Stimulated activated CD8-positive, alpha-beta memory T cell treated with anti-CD3 and anti-CD28 coated beads, Interleukin-12 subunit alpha, Interleukin-12 subunit beta, amount 100 ng/mL, for 4 hours (primary cell): ENCODE results near the gene ZFPL1.

Experiments used
- DNase-seq: peaks from one replicate; pipeline ENCODE4 v3.0.0-alpha.2; 2020; ENCODE audit warnings: low read depth

The ZFPL1 gene

DNA sequence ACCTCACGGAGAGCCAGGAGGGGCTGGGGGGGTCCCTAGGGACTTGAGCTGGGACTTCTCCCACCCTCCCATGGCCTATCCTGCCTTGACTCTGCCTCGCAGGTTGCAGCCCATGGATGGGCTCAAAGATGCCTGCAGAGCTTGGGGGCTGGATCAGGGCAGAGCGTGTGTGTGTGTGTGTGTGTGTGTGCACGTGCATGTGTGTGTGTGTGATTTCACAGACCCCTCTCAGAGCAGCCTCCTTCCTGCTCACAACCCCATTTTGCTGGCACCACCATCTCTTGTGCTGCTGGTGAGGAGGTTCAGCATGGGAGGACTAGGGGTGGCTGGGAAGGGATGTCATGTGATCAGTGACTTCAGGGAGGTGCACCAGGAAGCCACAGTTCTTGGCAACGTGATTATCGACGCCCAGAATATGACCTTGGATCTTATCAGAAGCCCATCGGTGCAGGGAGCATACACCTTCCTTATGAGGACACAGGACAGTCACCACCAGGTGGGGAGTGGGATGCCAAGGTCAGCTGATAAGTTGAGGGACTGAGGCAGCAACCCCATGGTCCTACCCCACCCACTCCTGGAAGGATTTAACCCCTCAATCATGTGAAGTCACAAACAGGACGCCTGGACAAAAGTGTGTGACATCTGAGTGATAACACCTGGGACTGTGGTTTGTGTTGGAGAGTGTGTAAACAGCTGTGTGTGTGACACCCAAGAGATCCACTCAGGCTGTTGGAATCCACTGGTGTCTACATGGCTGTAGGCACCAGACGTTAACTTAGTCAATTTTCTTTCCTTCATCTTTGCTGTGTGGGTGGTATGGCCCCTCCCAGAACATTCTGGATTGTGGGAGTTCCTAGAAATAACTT, 23.8 kb upstream of the ZFPL1 start:
- no peak for DNase-seq

- no peak for DNase-seq
These were observed 23.1 kb upstream of the ZFPL1 start for GRCh38 chr11:65060913-65061408.

DNA sequence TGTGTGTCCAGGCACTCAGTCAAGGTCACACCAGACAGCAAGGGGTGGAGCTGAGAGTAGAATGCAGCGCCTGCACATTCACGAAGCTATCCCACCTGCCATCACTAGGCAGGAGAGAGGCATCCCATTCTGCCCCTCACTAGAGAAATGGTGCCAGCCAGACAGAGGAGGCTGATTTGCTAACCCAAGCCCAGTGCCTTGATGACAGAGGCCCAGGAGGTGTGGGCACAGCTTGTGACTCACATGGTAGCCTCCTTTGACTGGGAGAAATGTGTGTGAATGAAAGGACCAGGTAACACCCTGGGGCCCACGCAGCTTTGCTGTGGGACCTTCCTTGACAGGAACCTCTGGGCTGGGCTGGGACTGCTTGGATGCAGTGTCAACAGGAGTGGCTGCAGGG, 20.5 kb upstream of the ZFPL1 start:
- DNase-seq, result no peak

DNA sequence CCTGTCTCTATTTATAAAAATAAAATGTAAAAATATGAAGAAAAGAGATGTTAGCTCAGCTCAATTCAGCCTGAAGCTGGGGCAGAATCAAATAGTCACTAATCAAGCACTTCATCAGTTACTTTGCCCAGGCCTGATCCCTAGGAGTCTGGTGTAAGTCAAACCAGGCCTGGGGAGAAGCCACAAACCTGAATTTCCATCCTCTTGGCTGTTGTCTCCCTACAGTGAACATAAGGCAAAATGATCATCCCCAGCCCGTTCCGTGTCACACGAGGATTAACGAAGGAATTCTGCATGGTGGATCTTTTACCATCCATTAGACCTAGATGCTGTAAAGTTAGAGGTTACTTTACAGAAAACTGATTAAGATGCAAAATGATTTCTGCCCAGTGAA, 19.2 kb upstream of the ZFPL1 start:
- DNase-seq, result no peak

DNA sequence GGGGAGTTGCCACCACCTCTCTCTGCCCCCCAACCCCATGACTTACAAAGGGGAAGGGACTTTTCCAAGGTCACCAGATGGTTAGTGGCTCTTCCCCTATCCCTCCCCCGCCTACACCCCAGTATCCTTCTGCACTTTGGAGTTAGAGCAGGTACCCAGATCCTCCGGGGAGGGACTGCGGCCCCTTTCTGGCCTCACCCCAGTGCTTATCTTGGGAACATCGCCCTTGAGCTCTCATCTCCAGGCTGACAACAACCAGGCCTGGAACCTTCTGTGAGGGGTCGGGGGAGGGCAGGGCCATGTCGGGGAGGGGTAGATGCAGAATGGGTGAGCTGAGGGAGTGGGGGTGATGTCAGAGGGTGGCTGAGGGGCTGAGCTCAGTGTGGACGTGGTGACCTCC, 18.2 kb upstream of the ZFPL1 start:
- no peak for DNase-seq

DNA sequence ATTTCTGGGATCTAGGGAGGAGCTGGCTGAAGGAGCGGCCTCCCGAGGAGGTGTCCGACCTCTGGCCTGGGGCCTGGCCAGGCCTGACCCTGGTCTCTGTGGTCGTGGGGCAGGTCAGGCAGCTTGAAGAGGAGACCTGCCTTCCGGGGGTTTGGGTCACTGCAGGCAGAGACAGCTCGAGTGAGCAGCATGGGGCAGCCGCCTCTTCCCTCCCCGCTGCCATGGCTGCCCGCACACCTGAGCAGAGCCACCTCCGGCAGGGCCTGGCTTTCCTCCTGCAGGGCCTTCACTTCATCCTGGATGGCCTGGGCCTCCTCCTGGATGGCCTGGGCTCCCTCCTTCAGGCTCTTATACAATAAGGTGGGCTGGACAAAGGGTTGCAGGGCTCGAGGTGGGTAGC, 17.7 kb upstream of the ZFPL1 start:
- DNase-seq, result no peak

DNA sequence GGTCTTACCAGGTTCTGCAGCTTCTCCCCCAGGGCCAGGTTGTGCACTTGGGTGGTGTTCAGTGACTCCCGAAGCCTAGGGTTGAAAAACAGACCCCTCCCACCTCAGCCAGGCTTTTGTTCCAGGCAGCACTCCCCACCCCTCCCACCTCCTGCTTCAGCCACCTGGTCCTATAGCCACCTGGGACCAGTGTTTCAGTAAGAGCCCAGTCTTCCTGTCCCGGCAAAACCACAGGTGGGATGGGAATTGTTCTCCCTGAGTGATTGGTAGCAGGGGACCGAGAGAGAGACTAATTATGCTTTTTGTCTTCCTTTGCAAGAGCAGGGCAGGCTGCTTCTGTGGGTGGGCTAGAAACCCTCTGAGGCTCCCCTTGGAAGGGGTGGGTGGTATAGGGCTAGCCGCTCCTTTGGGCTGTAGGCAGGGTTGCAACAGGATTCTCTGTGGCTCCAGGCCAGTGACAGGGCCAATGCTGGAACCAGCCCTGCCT, 17.2 kb upstream of the ZFPL1 start:
- DNase-seq, result no peak

DNA sequence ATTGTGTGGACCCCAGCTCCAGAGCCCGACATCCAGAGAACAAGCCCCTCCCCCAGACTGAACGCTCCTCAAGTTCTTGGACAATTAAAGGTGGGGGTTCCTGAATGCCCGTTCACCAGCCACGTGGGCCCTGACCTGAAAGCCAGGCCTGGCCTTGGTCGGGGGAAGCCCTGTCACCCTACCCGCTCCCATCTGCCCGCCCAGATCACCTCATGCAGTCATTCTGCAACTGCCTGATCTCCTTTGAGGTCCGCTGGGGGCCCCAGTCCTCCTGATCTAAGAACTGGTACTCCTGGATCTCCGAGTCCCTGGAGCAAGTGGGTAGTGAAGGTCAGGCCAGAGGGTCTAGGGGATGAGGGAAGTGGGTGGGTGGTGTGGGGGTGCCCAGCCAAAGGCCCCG, 16.6 kb upstream of the ZFPL1 start:
- no peak for DNase-seq

DNA sequence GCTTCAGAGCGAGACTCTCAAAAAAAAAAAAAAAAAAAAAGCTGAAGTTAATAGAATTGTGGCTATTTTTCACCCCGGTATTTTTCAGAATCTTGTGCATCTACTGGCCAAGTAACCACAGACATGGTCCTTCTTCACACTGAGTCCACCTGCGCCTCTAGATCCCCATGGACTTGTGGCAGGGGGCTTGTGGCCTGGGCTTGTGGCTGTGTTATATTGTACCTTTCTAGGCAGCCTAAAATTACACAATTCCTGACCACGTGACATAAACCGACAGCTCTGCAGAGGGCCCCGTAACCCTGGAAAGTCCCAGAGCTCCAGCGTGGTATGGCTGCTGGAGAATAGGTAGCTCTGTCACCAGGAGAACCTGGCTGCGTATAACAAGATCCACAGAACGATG, 14.8 kb upstream of the ZFPL1 start:
- no peak for DNase-seq

DNA sequence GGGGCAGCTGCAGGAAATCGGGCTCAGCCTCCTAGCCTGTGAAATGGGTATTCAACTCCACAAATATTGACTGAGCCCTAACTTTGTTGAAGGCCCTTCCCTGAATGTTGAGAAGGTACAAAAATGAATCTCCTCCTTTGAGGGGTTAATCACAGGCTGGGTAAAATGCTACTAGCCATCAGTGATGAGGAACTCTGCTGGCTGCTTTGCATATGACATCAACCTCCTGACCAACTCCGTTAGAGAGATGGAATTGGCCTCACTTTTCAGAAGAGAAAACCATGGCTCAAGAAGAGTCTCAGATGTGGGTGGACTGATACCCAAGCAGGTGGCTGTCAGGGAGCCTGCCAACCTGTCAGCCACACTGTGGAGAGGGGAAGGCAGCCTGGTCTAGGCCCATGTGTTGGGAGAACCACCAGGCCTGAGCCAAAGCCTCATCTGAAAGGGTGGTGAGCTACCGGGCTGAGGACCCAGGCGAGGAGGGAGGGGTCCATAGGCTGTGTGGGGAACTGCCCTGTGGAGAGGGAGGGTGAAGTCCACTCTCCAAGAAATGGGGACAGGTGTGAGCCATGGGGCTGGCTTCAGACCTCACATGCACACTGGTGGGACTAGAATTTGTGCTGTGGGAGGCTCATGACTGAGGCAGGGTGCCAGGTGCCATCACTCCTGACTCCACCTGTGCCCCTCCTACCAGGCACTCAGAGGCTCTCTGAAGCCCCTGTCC, 12.0 kb upstream of the ZFPL1 start:
- DNase-seq, result no peak

- no peak for DNase-seq
These were observed 11.4 kb upstream of the ZFPL1 start for GRCh38 chr11:65072631-65072966.

GRCh38 chr11:65077451-65077850, 6.6 kb upstream of the ZFPL1 start:
- no peak for DNase-seq

DNA sequence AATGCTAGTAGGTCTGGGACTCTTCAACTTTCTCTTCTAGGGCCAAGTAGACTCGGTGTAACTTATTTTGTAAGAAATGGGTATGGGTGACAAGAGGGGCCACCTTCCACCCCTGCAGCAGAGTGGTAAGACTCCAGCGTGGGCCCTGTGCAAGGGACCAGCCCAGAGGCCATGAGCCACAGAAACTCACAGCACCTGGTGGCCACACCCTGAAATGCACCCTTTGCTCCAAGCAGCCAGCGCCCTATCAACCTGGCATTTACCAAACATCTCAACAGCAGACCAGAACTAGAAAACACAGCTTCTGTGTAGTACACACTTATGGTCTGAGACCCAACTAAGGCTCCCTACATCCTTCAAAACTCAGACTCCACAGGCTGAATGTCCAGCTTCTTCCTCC, 5.9 kb upstream of the ZFPL1 start:
- peak; percentile 46 for DNase-seq

GRCh38 chr11:65078786-65079342, 5.2 kb upstream of the ZFPL1 start:
- no peak for DNase-seq

- DNase-seq, result no peak
These were observed 738 bp upstream of the ZFPL1 start for GRCh38 chr11:65083134-65083833.

- DNase-seq, result no peak
These were observed 765 bp downstream of the ZFPL1 start for GRCh38 chr11:65084598-65085375.

DNA sequence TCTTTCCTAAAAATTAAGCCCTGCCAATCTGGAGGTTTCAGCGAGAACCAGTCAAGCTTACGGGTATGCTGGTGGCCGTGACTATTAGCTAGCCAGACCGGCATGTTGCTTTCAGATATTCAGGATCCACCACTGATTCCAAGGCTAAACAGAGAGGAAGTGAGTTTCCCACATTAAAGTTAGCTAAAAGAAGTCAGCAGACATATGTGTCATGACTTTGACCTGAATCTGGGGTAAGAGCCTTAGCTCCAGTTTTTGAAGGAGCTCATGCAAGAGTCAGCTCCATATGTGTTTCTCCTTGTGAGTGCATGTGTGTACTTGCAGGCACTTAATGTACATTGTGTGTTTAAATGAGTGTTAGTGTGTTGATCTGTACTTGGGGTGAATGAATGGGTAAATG, 1.4 kb downstream of the ZFPL1 start:
- DNase-seq, result no peak

- DNase-seq, result no peak
These were observed 2.8 kb downstream of the ZFPL1 start for GRCh38 chr11:65086809-65087208.

DNA sequence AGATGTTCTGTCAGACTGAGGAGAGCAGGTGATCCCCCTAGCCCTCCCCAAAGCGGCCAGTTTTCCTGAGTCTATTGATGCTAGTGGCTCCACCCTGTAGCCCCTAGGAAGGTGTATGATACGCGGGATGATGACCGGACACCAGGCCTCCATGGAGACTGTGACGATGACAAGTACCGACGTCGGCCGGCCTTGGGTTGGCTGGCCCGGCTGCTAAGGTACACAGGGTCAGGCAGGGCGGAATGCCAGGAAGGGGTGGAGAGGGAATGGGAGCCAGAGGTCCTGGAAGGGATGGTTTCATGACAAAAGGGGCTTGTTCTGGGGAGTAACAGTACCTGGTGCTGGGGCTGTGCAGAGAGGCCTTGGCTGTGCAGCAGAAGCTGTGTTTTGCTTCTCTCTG, 3.2 kb downstream of the ZFPL1 start:
- no peak for DNase-seq

- DNase-seq, result no peak
These were observed 3.8 kb downstream of the ZFPL1 start for GRCh38 chr11:65087827-65088226.

GRCh38 chr11:65089621-65090020, 5.6 kb downstream of the ZFPL1 start:
- DNase-seq, result no peak

DNA sequence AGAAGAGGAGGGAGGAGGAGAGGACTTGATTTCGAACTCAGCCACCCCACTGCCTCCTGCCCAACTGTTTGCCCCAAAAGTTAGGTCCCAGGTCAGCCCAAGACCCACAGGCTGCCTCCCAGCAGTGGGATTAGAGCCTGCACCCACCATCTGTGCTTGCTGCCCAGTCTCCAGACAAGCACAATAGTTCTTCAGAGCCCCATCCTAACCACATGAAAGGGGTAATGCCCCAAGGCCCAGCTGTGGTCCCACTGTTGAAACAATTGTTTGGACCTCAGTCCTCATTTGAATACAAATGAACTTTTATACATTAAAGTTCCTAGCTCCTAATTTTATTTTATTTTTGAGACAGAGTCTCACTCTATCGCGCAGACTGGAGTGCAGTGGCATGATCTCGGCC, 6.6 kb downstream of the ZFPL1 start:
- no peak for DNase-seq
